ENCODE results near the gene RPUSD3.
"Not testable (repeated sequence)": the region's sequence is repeated elsewhere in the genome, so short reads cannot be mapped to it uniquely, and the experiment has no call there.

RPUSD3 gene

DNA sequence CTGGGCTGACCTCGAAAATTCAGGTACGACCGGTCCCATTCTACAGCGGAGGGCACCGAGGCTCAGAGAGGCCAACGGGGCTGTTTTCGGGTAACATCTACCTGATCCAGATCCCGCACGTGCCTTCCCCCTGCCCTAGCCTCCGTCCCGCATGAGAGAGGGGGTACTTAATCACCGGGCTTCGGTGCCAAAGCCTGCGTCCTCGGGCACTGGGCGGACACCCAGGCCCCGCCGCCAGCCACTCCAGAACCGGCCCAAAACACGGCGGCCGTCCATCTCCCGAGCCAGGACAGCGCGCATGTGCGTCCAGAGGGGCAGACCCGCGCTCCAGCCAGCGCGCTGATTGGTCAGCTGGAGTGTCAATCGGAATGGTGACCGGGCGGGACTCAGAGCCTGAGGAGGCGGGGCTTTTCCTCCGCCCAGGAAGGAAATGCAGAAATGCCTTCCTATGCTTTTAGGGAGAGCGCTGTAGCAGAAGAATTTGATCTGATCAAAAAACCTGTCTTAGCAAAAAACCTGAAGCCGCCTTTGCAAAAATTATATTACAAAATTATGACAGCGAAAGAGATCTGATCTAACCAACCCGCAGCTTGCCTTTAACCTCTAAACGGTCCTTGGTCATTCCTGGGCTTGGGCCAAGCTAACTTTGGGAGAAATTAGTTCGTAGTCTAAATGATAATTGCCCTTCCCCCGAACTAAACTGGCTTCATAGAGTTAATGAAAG is at the start of gene RPUSD3:
TSS of gene RPUSD3 (minus strand) at position 294 of the 724 bp plus-strand sequence. CDS start at position 276, 18 bp downstream.
- peak; percentile 95 for DNase-seq (ENCODE audit: extremely low read depth in 1 of 2, low read depth in 1 of 2)

DNA sequence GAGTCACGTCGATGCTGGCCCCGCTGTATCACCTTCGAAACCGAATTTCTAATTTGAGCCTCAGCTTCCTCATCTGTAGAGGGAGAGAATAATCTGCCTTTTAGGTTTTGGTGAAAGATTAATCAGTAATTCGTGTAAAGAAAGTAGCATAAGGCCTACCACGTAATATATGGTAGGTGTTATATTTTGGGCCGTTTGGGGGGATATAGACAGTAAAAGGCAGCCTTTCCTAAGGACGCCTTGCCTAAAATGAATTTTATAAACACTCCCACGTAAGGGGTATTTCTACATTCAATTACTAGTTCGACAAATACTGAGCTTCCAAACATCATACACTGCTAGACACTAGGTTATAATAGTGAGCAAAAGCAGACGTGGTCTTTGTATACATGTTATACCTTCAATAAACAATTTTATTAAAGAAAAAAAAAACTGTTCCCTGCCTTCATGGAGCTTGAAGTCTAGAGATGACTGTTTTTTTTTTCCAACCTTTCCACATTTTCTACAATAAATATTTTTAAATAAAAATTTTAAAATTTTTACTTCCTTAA is 47.3 kb upstream of the RPUSD3 start:
- no peak for DNase-seq (ENCODE audit: extremely low read depth in 1 of 2, low read depth in 1 of 2)

DNA sequence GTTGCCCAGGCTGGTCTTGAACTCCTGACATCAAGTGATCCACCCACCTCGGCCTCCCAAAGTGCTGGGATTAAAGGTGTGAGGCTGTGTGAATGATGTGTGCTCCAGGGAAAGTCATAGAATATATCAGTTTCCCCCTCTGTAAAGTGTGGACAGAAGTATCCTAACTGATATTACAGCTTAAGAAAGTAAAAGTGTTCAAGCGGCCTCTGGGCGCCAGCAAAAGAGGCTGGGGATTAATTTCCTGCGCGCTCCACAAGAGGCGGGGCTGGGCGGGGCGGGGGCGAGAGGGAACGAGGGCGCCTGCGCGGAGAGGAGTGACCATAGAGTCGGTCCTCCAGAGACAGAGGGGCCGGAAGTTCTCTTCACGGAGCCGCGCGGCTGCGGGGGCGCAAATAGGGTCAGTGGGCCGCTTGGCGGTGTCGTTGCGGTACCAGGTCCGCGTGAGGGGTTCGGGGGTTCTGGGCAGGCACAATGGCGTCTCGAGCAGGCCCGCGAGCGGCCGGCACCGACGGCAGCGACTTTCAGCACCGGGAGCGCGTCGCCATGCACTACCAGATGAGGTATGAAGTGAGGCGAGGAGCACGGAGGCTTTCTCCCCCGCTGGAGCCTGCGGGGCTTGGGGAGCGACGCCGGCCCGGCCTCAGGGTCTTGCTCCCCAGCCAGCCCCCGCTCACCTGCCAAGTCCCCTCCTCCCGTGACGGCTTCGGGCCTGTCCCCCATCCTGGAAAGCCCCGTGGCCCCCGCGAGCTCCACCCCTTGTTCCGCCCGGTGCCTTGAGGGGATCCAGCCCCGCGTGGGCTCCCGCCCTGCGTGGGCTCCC is 46.7 kb upstream of the RPUSD3 start, which contains the start of gene JAGN1:
TSS of gene JAGN1 (plus strand) at position 362 of the 823 bp plus-strand sequence. CDS start at position 475, 113 bp downstream.
- peak; percentile 84 to 87 for DNase-seq (ENCODE audit: extremely low read depth in 1 of 2, low read depth in 1 of 2)

DNA sequence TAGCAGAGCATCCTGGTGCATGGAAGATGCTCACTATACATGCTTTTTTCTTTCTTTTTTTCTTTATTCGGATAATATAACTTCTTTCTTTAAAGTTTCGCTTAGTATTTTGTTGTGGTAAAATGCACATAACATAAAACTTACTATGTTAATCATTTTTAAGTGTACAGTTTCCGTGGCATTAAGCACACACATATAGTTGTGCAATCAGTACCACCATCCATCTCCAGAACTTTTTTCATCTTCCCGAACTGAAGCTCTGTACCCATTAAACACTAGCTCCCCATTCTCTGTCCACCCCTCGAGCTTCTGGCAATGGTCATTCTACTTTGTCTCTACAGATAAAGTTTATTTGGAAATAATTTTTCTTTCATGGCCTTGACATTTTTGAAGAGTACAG is 45.6 kb upstream of the RPUSD3 start:
- no peak for DNase-seq (ENCODE audit: extremely low read depth in 1 of 2, low read depth in 1 of 2)

- no peak for DNase-seq (ENCODE audit: extremely low read depth in 1 of 2, low read depth in 1 of 2)
These were observed 44.7 kb upstream of the RPUSD3 start for GRCh38 chr3:9888540-9888939.

DNA sequence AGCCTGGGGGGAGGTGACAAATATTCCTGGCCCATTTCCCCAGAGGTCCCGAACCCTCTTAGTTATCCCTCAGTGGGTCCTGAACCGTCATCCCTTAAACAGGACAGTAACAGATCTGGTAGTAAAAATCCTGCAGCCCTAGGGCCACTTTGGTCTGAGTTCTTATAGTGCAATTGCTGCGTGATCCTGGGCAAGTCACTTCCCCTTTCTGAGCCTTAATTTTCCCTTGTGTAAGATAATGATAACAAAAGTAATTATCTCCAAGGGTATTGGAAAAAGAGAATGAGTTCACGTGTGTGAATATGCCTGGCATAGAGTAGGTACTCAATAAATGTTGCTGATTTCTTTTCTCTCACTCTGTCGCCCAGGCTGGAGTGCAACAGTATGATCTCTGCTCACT is 43.7 kb upstream of the RPUSD3 start:
- DNase-seq (ENCODE audit: extremely low read depth in 1 of 2, low read depth in 1 of 2), result no peak

- DNase-seq (ENCODE audit: extremely low read depth in 1 of 2, low read depth in 1 of 2), result no peak
These were observed 42.5 kb upstream of the RPUSD3 start for GRCh38 chr3:9886328-9886727.

GRCh38 chr3:9884555-9885165 is 40.9 kb upstream of the RPUSD3 start:
- DNase-seq (ENCODE audit: extremely low read depth in 1 of 2, low read depth in 1 of 2), result no peak

DNA sequence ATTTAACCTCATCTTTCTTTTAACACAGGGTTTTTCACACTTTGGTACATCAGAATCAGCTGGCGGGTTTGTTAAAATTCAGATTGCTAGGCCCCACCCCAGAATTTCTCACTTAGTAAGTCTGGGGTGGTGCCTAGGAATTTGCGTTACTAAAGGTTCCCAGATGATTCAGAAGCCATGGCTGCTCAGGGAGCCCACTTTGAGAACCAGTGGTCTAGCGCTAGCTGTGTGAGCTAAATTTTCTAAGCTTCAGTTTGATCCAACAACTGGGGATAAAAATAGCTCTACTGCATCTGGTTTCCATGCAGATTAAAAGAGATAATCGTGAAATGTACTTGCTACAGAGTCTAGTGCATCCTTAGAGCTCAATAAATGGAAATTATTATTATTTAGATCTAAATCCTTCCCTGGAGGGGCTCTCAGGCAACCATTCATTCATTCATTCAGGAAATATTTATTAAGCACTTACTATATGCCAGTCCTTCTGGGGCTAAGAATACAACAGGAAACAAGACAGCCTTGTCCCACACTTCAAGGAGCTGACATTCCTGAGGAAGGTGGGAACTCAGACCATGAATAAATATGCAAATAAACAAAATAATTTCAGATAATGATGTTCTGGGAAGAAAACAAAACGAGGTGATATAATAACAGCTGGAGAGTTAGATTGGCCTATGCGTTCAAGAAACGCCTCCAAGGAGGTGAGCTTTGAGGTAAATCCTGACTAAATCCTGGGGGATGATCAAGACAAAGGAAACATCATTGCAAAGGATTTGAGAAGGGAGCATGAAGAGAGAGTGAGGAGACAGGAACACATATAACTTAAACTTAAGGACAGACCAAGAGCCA is 40.1 kb upstream of the RPUSD3 start:
- no peak for DNase-seq (ENCODE audit: extremely low read depth in 1 of 2, low read depth in 1 of 2)

DNA sequence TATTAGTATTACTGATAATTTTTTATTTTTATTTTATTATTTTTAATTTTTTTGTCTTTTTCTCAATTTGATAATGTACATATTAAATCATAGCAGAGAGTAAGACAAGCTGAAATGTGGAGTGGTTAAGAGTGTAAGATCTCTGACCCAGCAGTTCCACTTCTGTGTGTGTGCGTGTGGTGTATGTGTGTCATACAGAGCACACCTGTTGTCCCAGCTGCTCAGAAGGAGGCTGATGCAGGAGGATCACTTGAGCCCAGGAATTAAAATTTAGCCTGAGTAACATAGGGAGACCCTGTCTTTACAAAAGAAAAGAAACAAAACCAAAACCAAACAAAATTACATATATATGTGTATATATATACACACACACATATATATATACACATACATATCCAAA is 37.6 kb upstream of the RPUSD3 start:
- no peak for DNase-seq (ENCODE audit: extremely low read depth in 1 of 2, low read depth in 1 of 2)

GRCh38 chr3:9879830-9880549 is 36.2 kb upstream of the RPUSD3 start, which contains the start of gene CIDEC:
CIDEC (minus strand) TSS chr3:9880253; CDS start chr3:9878486, 1,767 bp downstream.
- no peak for DNase-seq (ENCODE audit: extremely low read depth in 1 of 2, low read depth in 1 of 2)

GRCh38 chr3:9878700-9879099 is 34.9 kb upstream of the RPUSD3 start:
- no peak for DNase-seq (ENCODE audit: extremely low read depth in 1 of 2, low read depth in 1 of 2)

- DNase-seq (ENCODE audit: extremely low read depth in 1 of 2, low read depth in 1 of 2), result no peak
These were observed 33.2 kb upstream of the RPUSD3 start for GRCh38 chr3:9876991-9877390.

GRCh38 chr3:9876255-9876654 is 32.4 kb upstream of the RPUSD3 start:
- not testable (repeated sequence) for DNase-seq (ENCODE audit: extremely low read depth in 1 of 2, low read depth in 1 of 2)

DNA sequence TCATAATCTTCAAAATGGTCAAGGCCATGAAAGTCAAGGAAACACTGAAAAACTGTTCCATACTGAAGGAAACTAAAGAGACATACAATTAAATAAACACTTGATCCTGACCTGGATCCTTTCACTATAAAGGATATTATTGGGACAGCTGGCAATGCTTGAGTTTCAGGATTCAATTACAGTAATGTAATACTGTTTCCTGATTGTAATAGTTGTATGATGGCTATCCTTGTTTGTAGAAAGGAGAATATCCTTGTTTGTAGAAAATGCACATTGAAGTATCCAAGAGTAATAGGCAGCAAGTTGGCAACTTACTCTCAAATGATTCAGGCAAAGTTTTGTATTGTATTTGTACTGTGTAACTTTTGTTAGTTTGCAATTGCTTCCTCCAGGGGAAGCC is 31.6 kb upstream of the RPUSD3 start:
- no peak for DNase-seq (ENCODE audit: extremely low read depth in 1 of 2, low read depth in 1 of 2)

GRCh38 chr3:9872067-9872466 is 28.3 kb upstream of the RPUSD3 start:
- not testable (repeated sequence) for DNase-seq (ENCODE audit: extremely low read depth in 1 of 2, low read depth in 1 of 2)

- no peak for DNase-seq (ENCODE audit: extremely low read depth in 1 of 2, low read depth in 1 of 2)
These were observed 27.2 kb upstream of the RPUSD3 start for GRCh38 chr3:9870978-9871377.

- no peak for DNase-seq (ENCODE audit: extremely low read depth in 1 of 2, low read depth in 1 of 2)
These were observed 26.1 kb upstream of the RPUSD3 start for GRCh38 chr3:9869955-9870354.

GRCh38 chr3:9867106-9867505 is 23.3 kb upstream of the RPUSD3 start:
- DNase-seq (ENCODE audit: extremely low read depth in 1 of 2, low read depth in 1 of 2), result no peak

- no peak for DNase-seq (ENCODE audit: extremely low read depth in 1 of 2, low read depth in 1 of 2)
These were observed 22.8 kb upstream of the RPUSD3 start for GRCh38 chr3:9866639-9867038.

All from activated CD8-positive, alpha-beta memory T cell treated with anti-CD3 and anti-CD28 coated beads for 1 hour (primary cell).